GM12864 (cell line): ENCODE results near the gene FCN2.

Experiments used
- DNase-seq: peaks from one replicate; pipeline ENCODE4 v3.0.0-alpha.2; 2011; ENCODE audit warnings: low read depth
- H3K4me3 ChIP-seq: 2 replicates; pipeline ENCODE4 v1.5.1; 2011; ENCODE audit warnings: mild to moderate bottlenecking, low read depth, low read length, control low read depth
- CTCF ChIP-seq: IDR thresholded peaks from 2 replicates; pipeline ENCODE4 v1.5.1; 2011; ENCODE audit warnings: low read depth, mild to moderate bottlenecking, moderate library complexity, low read length, control low read depth, inconsistent platforms; ENCODE audit errors: missing control alignments

Gene FCN2

GRCh38 chr9:134899168-134899567, 18.6 kb downstream of the FCN2 start:
- no peak for DNase-seq
- no peak for TF ChIP-seq CTCF
- H3K4me3 ChIP-seq: no peak overlapping the region

GRCh38 chr9:134899818-134900217, 19.2 kb downstream of the FCN2 start:
- TF ChIP-seq CTCF: no peak
- no peak for DNase-seq
- H3K4me3 ChIP-seq: no peak overlapping the region

- no peak for DNase-seq
- no peak for TF ChIP-seq CTCF
- no peak overlapping the region for H3K4me3 ChIP-seq
Observed at GRCh38 chr9:134902936-134903335, 22.3 kb downstream of the FCN2 start.

DNA sequence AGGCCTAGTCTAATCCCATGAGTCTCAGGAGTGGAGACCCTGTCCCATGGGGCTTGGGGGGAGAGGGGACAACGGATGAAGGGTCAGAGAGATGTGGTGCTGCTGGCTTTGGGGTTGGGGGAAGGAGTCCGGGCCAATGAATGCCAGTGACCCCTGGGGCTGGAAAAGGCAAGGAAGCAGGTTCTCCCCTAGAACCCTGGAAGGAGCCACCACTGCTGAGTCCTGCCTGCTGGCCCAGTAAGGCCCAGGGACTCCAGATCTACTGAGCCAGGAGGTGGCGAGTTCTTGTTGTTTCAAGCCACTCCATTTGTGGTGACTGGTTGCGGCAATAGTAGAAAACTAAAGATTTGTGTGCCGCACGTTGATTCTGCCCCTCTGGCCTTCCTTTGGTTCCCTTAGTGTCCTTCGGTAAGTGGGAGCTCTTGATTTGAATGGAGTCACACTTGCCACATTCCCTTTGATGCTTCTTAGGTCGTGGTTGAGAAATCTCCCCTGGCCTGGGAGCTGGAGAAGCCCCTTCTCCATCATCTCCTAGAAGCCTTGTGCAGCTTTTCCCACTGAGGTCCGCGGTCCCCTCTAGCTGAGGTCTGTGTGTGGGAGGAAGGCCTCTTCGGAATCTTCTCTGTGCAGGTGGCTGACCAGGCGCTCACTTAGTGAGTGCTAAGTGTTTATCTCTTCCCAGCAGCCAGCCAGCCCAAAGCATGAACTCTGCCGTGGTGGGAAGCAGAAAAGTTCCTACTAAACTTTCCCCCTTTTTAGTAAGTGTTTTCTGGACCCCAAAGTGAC, 28.1 kb downstream of the FCN2 start:
- H3K4me3 ChIP-seq: no peak overlapping the region
- DNase-seq: no peak
- no peak for TF ChIP-seq CTCF

DNA sequence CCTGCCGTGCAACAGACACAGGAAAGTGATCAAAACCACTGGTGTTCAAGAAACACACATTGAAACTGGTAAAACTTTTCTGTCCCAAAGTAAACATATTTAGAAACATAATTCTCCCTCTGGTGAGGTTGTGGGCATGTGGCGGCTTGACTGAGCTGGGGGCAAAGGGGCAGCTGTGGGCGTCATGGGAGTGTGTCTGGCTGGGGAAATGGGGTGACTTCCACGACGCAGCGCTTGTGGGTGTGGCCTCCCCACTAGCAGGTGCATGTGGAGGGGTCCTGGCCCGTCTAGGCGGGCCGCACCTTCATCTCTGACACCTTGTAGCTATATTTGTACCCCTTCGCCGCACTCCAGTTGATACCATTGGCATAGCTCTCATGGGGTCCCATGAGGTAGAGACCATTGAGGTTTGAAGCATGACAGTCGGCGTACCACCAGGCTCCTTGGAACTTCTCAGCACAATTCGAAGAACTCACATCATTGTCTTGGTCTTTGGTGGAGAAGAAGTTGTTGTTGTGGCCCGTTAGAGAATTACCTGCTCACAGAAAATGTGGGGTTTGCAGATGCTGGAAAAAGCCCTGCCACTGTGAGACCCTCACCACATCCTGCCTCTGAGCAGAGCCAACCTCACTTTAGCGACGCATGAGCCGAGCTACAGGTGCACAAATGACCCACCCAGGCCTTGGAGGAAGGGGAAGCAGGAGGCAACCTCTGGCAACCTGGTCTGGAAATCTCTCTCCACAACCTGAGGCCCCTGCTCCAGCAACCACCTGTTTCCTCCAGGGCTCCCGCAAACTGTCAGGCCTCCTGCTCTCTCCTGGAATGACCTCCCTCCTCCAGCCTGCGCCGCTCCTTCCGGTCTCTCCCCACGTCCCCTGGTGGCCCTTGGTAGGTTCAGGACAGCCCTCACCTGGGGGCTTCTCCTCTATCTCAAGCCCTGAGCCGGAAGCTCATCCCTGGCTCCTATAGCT, 29.2 kb downstream of the FCN2 start:
- no peak for TF ChIP-seq CTCF
- DNase-seq: no peak
- H3K4me3 ChIP-seq: no peak overlapping the region

GRCh38 chr9:134912126-134912840, 31.7 kb downstream of the FCN2 start:
- TF ChIP-seq CTCF: no peak

More at GRCh38 chr9:134912126-134912840, 31.7 kb downstream of the FCN2 start:
- DNase-seq: no peak
- no peak overlapping the region for H3K4me3 ChIP-seq
